ENCODE data around the gene TMPRSS9. TPM values are rescaled to one million over a fixed set of nuclear protein-coding genes. Genes with fewer than 3 reads are reported as not detected.
A peak's percentile ranks its signal among the peaks of the same experiment; 100 is the strongest.

The TMPRSS9 gene
- total RNA-seq, 1 donor from 2014 or later: not detected

- no peaks in the 10 kb centered on the region for H3K9me3 Mint-ChIP-seq (ENCODE audit: unreplicated experiment)
- H3K27me3 Mint-ChIP-seq (ENCODE audit: unreplicated experiment): peaks cover 10% of the 10 kb centered on the region
- H3K4me3 Mint-ChIP-seq (ENCODE audit: unreplicated experiment): no peak overlapping the region
- H3K4me1 Mint-ChIP-seq (ENCODE audit: unreplicated experiment): peaks cover 10% of the 10 kb centered on the region
- peaks cover 4% of the 10 kb centered on the region for H3K36me3 Mint-ChIP-seq (ENCODE audit: low read depth, unreplicated experiment)
- TF ChIP-seq, protein P1, sequence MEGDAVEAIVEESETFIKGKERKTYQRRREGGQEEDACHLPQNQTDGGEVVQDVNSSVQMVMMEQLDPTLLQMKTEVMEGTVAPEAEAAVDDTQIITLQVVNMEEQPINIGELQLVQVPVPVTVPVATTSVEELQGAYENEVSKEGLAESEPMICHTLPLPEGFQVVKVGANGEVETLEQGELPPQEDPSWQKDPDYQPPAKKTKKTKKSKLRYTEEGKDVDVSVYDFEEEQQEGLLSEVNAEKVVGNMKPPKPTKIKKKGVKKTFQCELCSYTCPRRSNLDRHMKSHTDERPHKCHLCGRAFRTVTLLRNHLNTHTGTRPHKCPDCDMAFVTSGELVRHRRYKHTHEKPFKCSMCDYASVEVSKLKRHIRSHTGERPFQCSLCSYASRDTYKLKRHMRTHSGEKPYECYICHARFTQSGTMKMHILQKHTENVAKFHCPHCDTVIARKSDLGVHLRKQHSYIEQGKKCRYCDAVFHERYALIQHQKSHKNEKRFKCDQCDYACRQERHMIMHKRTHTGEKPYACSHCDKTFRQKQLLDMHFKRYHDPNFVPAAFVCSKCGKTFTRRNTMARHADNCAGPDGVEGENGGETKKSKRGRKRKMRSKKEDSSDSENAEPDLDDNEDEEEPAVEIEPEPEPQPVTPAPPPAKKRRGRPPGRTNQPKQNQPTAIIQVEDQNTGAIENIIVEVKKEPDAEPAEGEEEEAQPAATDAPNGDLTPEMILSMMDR (IDR thresholded peaks at IDR 0.05; ENCODE audit: unreplicated experiment): peak; percentile 47
- no peak overlapping the region for H3K27ac Mint-ChIP-seq (ENCODE audit: unreplicated experiment)
- DNase-seq (ENCODE audit: low spot score): peak; percentile 83
Measured at GRCh38 chr19:2424686-2425621, 64.9 kb downstream of the TMPRSS9 start.

- peak overlapping the region; percentile 91 for H3K4me3 Mint-ChIP-seq (ENCODE audit: unreplicated experiment)
- no peaks in the 10 kb centered on the region for H3K9me3 Mint-ChIP-seq (ENCODE audit: unreplicated experiment)
- peak overlapping the region; percentile 10 for H3K27ac Mint-ChIP-seq (ENCODE audit: unreplicated experiment)
- peaks cover 11% of the 10 kb centered on the region for H3K27me3 Mint-ChIP-seq (ENCODE audit: unreplicated experiment)
- no peak for DNase-seq (ENCODE audit: low spot score)
- TF ChIP-seq, protein P1 (IDR thresholded peaks at IDR 0.05; ENCODE audit: unreplicated experiment): no peak
- H3K36me3 Mint-ChIP-seq (ENCODE audit: low read depth, unreplicated experiment): peaks cover 13% of the 10 kb centered on the region
- peaks cover 10% of the 10 kb centered on the region for H3K4me1 Mint-ChIP-seq (ENCODE audit: unreplicated experiment)
Measured at GRCh38 chr19:2425622-2426581, 65.8 kb downstream of the TMPRSS9 start.

GRCh38 chr19:2426611-2427428 is 66.8 kb downstream of the TMPRSS9 start:
- H3K27ac Mint-ChIP-seq (ENCODE audit: unreplicated experiment): peak overlapping the region; percentile 94
- no peaks in the 10 kb centered on the region for H3K9me3 Mint-ChIP-seq (ENCODE audit: unreplicated experiment)
- TF ChIP-seq, protein P1 (IDR thresholded peaks at IDR 0.05; ENCODE audit: unreplicated experiment): no peak
- peaks cover 11% of the 10 kb centered on the region for H3K27me3 Mint-ChIP-seq (ENCODE audit: unreplicated experiment)
- peak; percentile 50 for DNase-seq (ENCODE audit: low spot score)
- H3K36me3 Mint-ChIP-seq (ENCODE audit: low read depth, unreplicated experiment): peaks cover 15% of the 10 kb centered on the region
- H3K4me1 Mint-ChIP-seq (ENCODE audit: unreplicated experiment): peaks cover 10% of the 10 kb centered on the region
- H3K4me3 Mint-ChIP-seq (ENCODE audit: unreplicated experiment): peak overlapping the region; percentile 96

DNA sequence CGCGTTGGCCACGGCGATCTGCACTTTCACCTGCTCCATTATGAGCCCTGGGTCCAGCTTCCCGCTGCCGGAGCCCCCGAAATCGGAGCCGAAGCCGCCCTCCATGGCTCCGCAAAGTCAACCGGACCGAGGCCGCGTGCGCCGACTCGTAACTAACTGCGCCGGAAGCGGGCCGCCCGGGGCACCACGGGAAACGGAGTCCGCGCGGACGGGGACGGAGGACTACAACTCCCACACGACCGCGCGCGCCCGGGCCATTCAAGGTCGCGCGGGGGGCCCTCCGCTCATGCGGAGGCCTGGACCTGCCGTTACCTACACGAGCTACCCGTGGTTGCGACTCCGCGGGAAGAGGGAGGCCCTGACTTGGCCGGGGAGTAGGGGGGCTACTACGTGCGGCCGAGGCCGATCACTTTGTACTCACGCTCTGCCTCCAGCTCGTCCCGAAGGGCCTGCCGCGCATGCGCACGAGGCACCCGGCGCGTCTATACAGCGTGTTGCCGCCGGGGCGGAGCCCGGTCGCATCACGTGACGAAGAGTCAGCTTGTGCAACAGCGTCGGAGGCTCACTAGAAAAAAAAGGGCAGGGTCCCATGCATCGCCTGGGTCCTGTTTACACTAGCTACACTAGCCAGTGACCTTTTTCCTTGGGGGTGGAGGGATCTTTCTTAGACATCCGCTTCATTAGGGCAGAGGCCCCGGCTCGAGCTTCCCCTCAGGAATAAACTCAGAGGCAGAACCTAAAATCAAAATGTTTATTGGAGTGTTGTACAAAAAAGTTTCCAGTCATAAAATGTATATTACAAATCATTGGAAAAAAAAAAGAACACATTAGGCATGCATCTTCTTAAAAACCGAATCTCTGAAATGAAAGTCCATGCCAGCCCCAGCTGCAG is 67.6 kb downstream of the TMPRSS9 start, which contains the start of gene TIMM13:
Gene TIMM13 (minus strand): TSS at position 158 of the 892 bp plus-strand sequence. CDS start 53 bp downstream, at position 105.
- peaks cover 10% of the 10 kb centered on the region for H3K4me1 Mint-ChIP-seq (ENCODE audit: unreplicated experiment)
- DNase-seq (ENCODE audit: low spot score): peak; percentile 95

More for the DNA sequence above, 67.6 kb downstream of the TMPRSS9 start, which contains the start of gene TIMM13:
- TF ChIP-seq, protein P1 (IDR thresholded peaks at IDR 0.05; ENCODE audit: unreplicated experiment): no peak
- no peaks in the 10 kb centered on the region for H3K9me3 Mint-ChIP-seq (ENCODE audit: unreplicated experiment)
- peak within 1 kb of the TSS; percentile 94 for H3K27ac Mint-ChIP-seq (ENCODE audit: unreplicated experiment)
- H3K27me3 Mint-ChIP-seq (ENCODE audit: unreplicated experiment): peaks cover 9% of the 10 kb centered on the region
- H3K36me3 Mint-ChIP-seq (ENCODE audit: low read depth, unreplicated experiment): peaks cover 15% of the 10 kb centered on the region
- H3K4me3 Mint-ChIP-seq (ENCODE audit: unreplicated experiment): peak within 1 kb of the TSS; percentile 96

All from endothelial cell (in vitro differentiated cells).